Neural cell (in vitro differentiated cells): ENCODE results near the gene GCNT3.

Experiments used
- CTCF ChIP-seq: fragments of 450-650 bp; IDR thresholded peaks from 2 replicates; pipeline ENCODE4 v1.5.1; 2014; ENCODE audit warnings: antibody characterized with exemption, mild to moderate bottlenecking, moderate library complexity; ENCODE audit not compliant: poor library complexity, severe bottlenecking
- EP300 ChIP-seq: fragments of 450-650 bp; conservative IDR thresholded peaks from 2 replicates; pipeline ENCODE4 v1.6.1; 2014; ENCODE audit warnings: antibody characterized with exemption, mild to moderate bottlenecking, moderate library complexity; ENCODE audit not compliant: poor library complexity, severe bottlenecking
- EZH2 ChIP-seq: fragments of 200-600, 300-800 bp; shearing (Covaris generic), sonication (generic); IDR thresholded peaks from 2 replicates; pipeline ENCODE4 v1.6.1; 2014; ENCODE audit warnings: antibody characterized with exemption, low read length, borderline replicate concordance, mild to moderate bottlenecking; ENCODE audit not compliant: insufficient read depth, poor library complexity, severe bottlenecking
- MXI1 ChIP-seq: fragments of 450-650 bp; conservative IDR thresholded peaks from 2 replicates; pipeline ENCODE4 v1.6.1; 2014; ENCODE audit warnings: antibody characterized with exemption, mild to moderate bottlenecking; ENCODE audit not compliant: poor library complexity, severe bottlenecking
- POLR2AphosphoS5 ChIP-seq: IDR thresholded peaks from 2 replicates; pipeline ENCODE4 v1.6.1; 2012
- RAD21 ChIP-seq: fragments of 450-650 bp; conservative IDR thresholded peaks from 2 replicates; pipeline ENCODE4 v1.6.1; 2014; ENCODE audit warnings: antibody characterized with exemption, mild to moderate bottlenecking, moderate library complexity
- SMC3 ChIP-seq: fragments of 450-650 bp; conservative IDR thresholded peaks from 2 replicates; pipeline ENCODE4 v1.6.1; 2014; ENCODE audit warnings: antibody characterized with exemption, mild to moderate bottlenecking, moderate library complexity; ENCODE audit not compliant: poor library complexity
- TAF1 ChIP-seq: IDR thresholded peaks from 2 replicates; pipeline ENCODE4 v1.6.1; 2012; ENCODE audit warnings: low read depth

- TF ChIP-seq EP300, result no peak
- no peak for TF ChIP-seq RAD21
- no peak for TF ChIP-seq POLR2AphosphoS5
- TF ChIP-seq SMC3, result no peak
- TF ChIP-seq EZH2, result no peak
- no peak for TF ChIP-seq MXI1
- TF ChIP-seq CTCF, result no peak
- no peak for TF ChIP-seq TAF1
Observed at GRCh38 chr15:59565299-59565698, 46.3 kb upstream of the GCNT3 start.
